ENCODE results near the gene CHIA.

- TF ChIP-seq CTCF (IDR thresholded peaks at IDR 0.05) (no peak), POLR2A (IDR thresholded peaks at IDR 0.05) (no peak), POLR2AphosphoS5 (IDR thresholded peaks at IDR 0.05) (peak in 1 of 4 donors; percentile 40)
Measured at GRCh38 chr1:111275079-111275478, 15.6 kb upstream of the CHIA start.

Data from sigmoid colon (tissue), 4 donors.